CD14-positive monocyte (primary cell): Measurements from ENCODE around the gene RELN. TPM values are rescaled to one million over a fixed set of nuclear protein-coding genes. Genes with fewer than 3 reads are reported as not detected.

ENCODE experiments used
- DNase-seq, 3 donors: peaks; one replicate each; pipeline ENCODE4 v3.0.0-alpha.2; 2011 to 2022
- H2AFZ ChIP-seq: 2 replicates; pipeline ENCODE4 v1.6.0; 2012; ENCODE audit warnings: mild to moderate bottlenecking, low read depth, low read length, inconsistent platforms; ENCODE audit not compliant: insufficient read depth, poor library complexity, severe bottlenecking
- H3K27ac ChIP-seq, 2 donors: 1 replicate in 1 of 2; 2 replicates in 1 of 2; pipeline ENCODE4 v1.5.1; 2012 to 2013; ENCODE audit warnings: low read length in 2 of 2, control low read depth in 1 of 2, inconsistent platforms in 1 of 2, low read depth in 1 of 2, mild to moderate bottlenecking in 1 of 2
- H3K27me3 ChIP-seq, 2 donors: one replicate each; pipeline versions ENCODE4 v1.6.0 to v1.6.1; 2011 to 2013; ENCODE audit warnings: low read length in 2 of 2; ENCODE audit not compliant: control insufficient read depth in 2 of 2, insufficient read depth in 2 of 2
- H3K36me3 ChIP-seq, 2 donors: replicated peaks in 1 of 2; 1 replicate in 1 of 2; 2 replicates in 1 of 2; pipeline versions ENCODE4 v1.5.1 to v1.6.1; 2012 to 2013; ENCODE audit warnings: low read length in 2 of 2, control low read depth in 1 of 2, inconsistent platforms in 1 of 2, mild to moderate bottlenecking in 1 of 2; ENCODE audit not compliant: insufficient read depth in 2 of 2, control insufficient read depth in 1 of 2
- H3K4me1 ChIP-seq, 2 donors: 1 replicate in 1 of 2; 2 replicates in 1 of 2; pipeline versions ENCODE4 v1.5.1 to v1.6.1; 2012 to 2013; ENCODE audit warnings: low read length in 2 of 2, control low read depth in 1 of 2, inconsistent platforms in 1 of 2, mild to moderate bottlenecking in 1 of 2, moderate library complexity in 1 of 2; ENCODE audit not compliant: insufficient read depth in 2 of 2, control insufficient read depth in 1 of 2
- H3K4me2 ChIP-seq: replicated peaks from 2 replicates; pipeline ENCODE3; 2012; ENCODE audit warnings: low read length, moderate library complexity, mild to moderate bottlenecking; ENCODE audit not compliant: poor library complexity, severe bottlenecking; ENCODE audit errors: extremely low read depth
- H3K4me3 ChIP-seq, 3 experiments: fragments of 200-600 bp in 1 of 3; sonication (generic) in 1 of 3; replicated peaks in 1 of 3; 1 replicate in 2 of 3; 2 replicates in 1 of 3; pipeline ENCODE4 v1.5.1; 2011 to 2013; ENCODE audit warnings: low read length in 3 of 3, mild to moderate bottlenecking in 3 of 3, control low read depth in 2 of 3, low read depth in 2 of 3, inconsistent platforms in 1 of 3, moderate library complexity in 1 of 3
- H3K79me2 ChIP-seq: 2 replicates; pipeline ENCODE4 v1.6.0; 2012; ENCODE audit warnings: mild to moderate bottlenecking, control low read depth, inconsistent platforms, low read length, moderate library complexity; ENCODE audit not compliant: insufficient read depth
- H3K9ac ChIP-seq: 2 replicates; pipeline ENCODE4 v1.6.0; 2017; ENCODE audit warnings: low read length, mild to moderate bottlenecking; ENCODE audit not compliant: insufficient read depth, poor library complexity, severe bottlenecking
- H3K9me3 ChIP-seq, 2 donors: replicated peaks in 1 of 2; 1 replicate in 1 of 2; 2 replicates in 1 of 2; pipeline versions ENCODE4 v1.5.1 to v1.6.1; 2012 to 2013; ENCODE audit warnings: low read length in 2 of 2, control low read depth in 1 of 2; ENCODE audit not compliant: control insufficient read depth in 1 of 2, insufficient read depth in 1 of 2
- H4K20me1 ChIP-seq: 2 replicates; pipeline ENCODE4 v1.6.0; 2012; ENCODE audit warnings: mild to moderate bottlenecking, low read length, control low read depth, moderate library complexity; ENCODE audit not compliant: insufficient read depth
- H3K27ac Mint-ChIP-seq, 7 donors: one replicate each; pipeline ENCODE4 v1.8.0; 2020; ENCODE audit warnings: mild to moderate bottlenecking in 7 of 7, mixed read lengths in 7 of 7, moderate library complexity in 6 of 7, inconsistent platforms in 2 of 7
- H3K27me3 Mint-ChIP-seq, 3 donors: one replicate each; pipeline ENCODE4 v1.8.0; 2021 to 2022; ENCODE audit warnings: low read depth in 3 of 3, mild to moderate bottlenecking in 3 of 3, mixed read lengths in 3 of 3, moderate library complexity in 3 of 3, inconsistent platforms in 1 of 3
- H3K36me3 Mint-ChIP-seq, 2 donors: one replicate each; pipeline ENCODE4 v1.8.0; 2020; ENCODE audit warnings: mixed read lengths in 2 of 2, inconsistent platforms in 1 of 2, mild to moderate bottlenecking in 1 of 2
- H3K4me1 Mint-ChIP-seq: one replicate; pipeline ENCODE4 v1.8.0; 2020; ENCODE audit warnings: mild to moderate bottlenecking, mixed read lengths
- H3K4me3 Mint-ChIP-seq, 2 donors: one replicate each; pipeline ENCODE4 v1.8.0; 2020; ENCODE audit warnings: mild to moderate bottlenecking in 2 of 2, mixed read lengths in 2 of 2, moderate library complexity in 1 of 2
- H3K9me3 Mint-ChIP-seq, 7 donors: one replicate each; pipeline ENCODE4 v1.8.0; 2020 to 2022; ENCODE audit warnings: mixed read lengths in 7 of 7, mild to moderate bottlenecking in 6 of 7, moderate library complexity in 6 of 7, inconsistent platforms in 2 of 7
- CTCF ChIP-seq: fragments of 200-600 bp; IDR thresholded peaks from one replicate; pipeline ENCODE4 v1.8.0; 2022; ENCODE audit warnings: antibody characterized with exemption, mild to moderate bottlenecking
- WGBS: methylation state at CpG from one replicate; pipeline ENCODE4 v1.1.5; 2013; ENCODE audit warnings: missing lambda C conversion rate; ENCODE audit not compliant: insufficient coverage; 5-methylcytosine and 5-hydroxymethylcytosine counted together
- intact Hi-C, 2 donors: fragments of 100-400 bp; cut with micrococcal nuclease; formaldehyde crosslinking; loops; one replicate each; pipeline versions ENCODE4 v1.15.0 to v1.15.1; 2023
- polyA plus RNA-seq, 3 donors: library from polyadenylated mRNA; depleted of rRNA in 1 of 3; unstranded in 2 of 3; stranded (reverse) in 1 of 3; fragments of 300-500 nt in 2 of 3; fragments of >200 nt in 1 of 3; fragmentation: Illumina TruSeq in 2 of 3; gene quantifications; 1 replicate in 2 of 3; 2 replicates in 1 of 3; pipeline ENCODE4 v1.2.3, GENCODE V29; 2012 to 2021

Gene RELN
- polyA plus RNA-seq, 3 donors: not detected

GRCh38 chr7:103797647-103798307 lies 191.7 kb downstream of the RELN start:
- Histone ChIP-seq H3K36me3 (no peaks in the 10 kb centered on the region), H3K27ac (no peak overlapping the region), H3K4me3 (no peak overlapping the region), H3K4me2 (no peak overlapping the region), H3K9me3 (no peaks in the 10 kb centered on the region), H3K27me3 (no peaks in the 10 kb centered on the region), H3K4me1 (no peaks in the 10 kb centered on the region), H2AFZ (no peak overlapping the region), H3K79me2 (no peaks in the 10 kb centered on the region), H4K20me1 (no peaks in the 10 kb centered on the region), H3K9ac (no peak overlapping the region)
- no peak overlapping the region for H3K4me3 Mint-ChIP-seq
- WGBS: 100% methylated on average over 1 of the region's 3 CpGs
- no peaks in the 10 kb centered on the region for H3K27me3 Mint-ChIP-seq
- intact Hi-C loops: no loop called here
- no peak for TF ChIP-seq CTCF
- H3K4me1 Mint-ChIP-seq: no peaks in the 10 kb centered on the region
- H3K36me3 Mint-ChIP-seq: no peaks in the 10 kb centered on the region
- H3K9me3 Mint-ChIP-seq: peaks cover 0 to 7% (median 1%) of the 10 kb centered on the region in 7 donors
- no peak for DNase-seq
- H3K27ac Mint-ChIP-seq: no peak overlapping the region

GRCh38 chr7:103796327-103796962 lies 193.0 kb downstream of the RELN start:
- H4K20me1 ChIP-seq: no peaks in the 10 kb centered on the region
- H3K4me2 ChIP-seq: no peak overlapping the region
- Mint-ChIP-seq H3K27me3 (no peaks in the 10 kb centered on the region), H3K4me3 (no peak overlapping the region), H3K4me1 (no peaks in the 10 kb centered on the region), H3K36me3 (no peaks in the 10 kb centered on the region), H3K27ac (no peak overlapping the region), H3K9me3 (peaks cover 0 to 6% (median 1%) of the 10 kb centered on the region in 7 donors)
- DNase-seq: no peak
- H2AFZ ChIP-seq: no peak overlapping the region
- H3K9ac ChIP-seq: no peak overlapping the region
- no peaks in the 10 kb centered on the region for H3K4me1 ChIP-seq
- H3K79me2 ChIP-seq: no peaks in the 10 kb centered on the region
- no peak overlapping the region for H3K27ac ChIP-seq
- no peak for TF ChIP-seq CTCF
- H3K9me3 ChIP-seq: no peaks in the 10 kb centered on the region
- no peak overlapping the region for H3K4me3 ChIP-seq
- 100% methylated on average over 1 of the region's 7 CpGs for WGBS
- H3K27me3 ChIP-seq: no peaks in the 10 kb centered on the region
- intact Hi-C loops: no loop called here
- H3K36me3 ChIP-seq: no peaks in the 10 kb centered on the region
